ENCODE measurements around the gene LSAMP. TPM values are rescaled to one million over a fixed set of nuclear protein-coding genes. Genes with fewer than 3 reads are reported as not detected.

LSAMP gene
- total and polyA plus RNA-seq, 2 donors (not counting 3 experiments of a cell fraction or from before 2014, with no cell fraction given) = not detected

DNA sequence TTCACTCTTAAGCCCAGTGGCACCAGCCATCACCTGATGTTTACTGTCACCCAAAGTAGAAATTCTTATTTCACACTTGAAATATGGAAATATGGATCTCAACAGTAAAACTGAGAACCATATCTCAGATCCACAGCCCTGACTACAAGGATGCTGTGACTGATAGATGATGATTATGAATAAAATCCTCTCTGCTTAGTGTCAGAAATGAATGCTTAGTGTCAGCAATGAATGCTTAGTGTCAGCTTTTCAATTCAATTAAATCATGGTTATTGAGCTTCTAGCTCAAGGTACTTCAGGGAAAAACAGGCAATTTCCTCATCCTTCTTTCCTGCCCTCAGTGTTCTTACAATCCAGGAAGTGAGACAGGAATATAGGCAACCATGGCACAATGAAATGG lies 392.3 kb downstream of the LSAMP start:
- Histone ChIP-seq H3K9me1 (replicated peaks; ENCODE audit: control insufficient read depth, extremely low read depth, insufficient read depth, low read length) (no peaks in the 10 kb centered on the region), H3K9me3 (replicated peaks; ENCODE audit: control insufficient read depth, insufficient read depth, low read length) (no peaks in the 10 kb centered on the region), H3K27ac (ENCODE audit: insufficient read depth, low read depth, low read length) (no peak overlapping the region), H3K9ac (replicated peaks; ENCODE audit: extremely low read depth, insufficient read depth, low read length) (no peak overlapping the region), H3K4me3 (replicated peaks in 1 of 3; ENCODE audit: insufficient read depth in 1 of 3, low read depth in 1 of 3, low read length in 3 of 3) (no peak overlapping the region), H3K79me2 (ENCODE audit: control insufficient read depth, insufficient read depth, low read length) (no peaks in the 10 kb centered on the region), H3K4me1 (ENCODE audit: control insufficient read depth, extremely low read depth, insufficient read depth, low read length) (no peaks in the 10 kb centered on the region), H2AFZ (ENCODE audit: low read depth, low read length) (no peak overlapping the region), H3K36me3 (ENCODE audit: control insufficient read depth in 2 of 2, extremely low read depth in 1 of 2, insufficient read depth in 2 of 2, low read length in 2 of 2) (no peaks in the 10 kb centered on the region), H4K20me1 (replicated peaks; ENCODE audit: control insufficient read depth, extremely low read depth, insufficient read depth, low read length) (no peaks in the 10 kb centered on the region), H3K27me3 (ENCODE audit: control insufficient read depth in 2 of 2, insufficient read depth in 2 of 2, low read length in 2 of 2) (no peaks in the 10 kb centered on the region), H3K4me2 (ENCODE audit: insufficient read depth, low read length) (no peak overlapping the region)
- dilution Hi-C loops (cut with MboI; ENCODE audit: extremely low pct_ligation_motif_present, low sequenced_read_pairs) (no loop called here), intact Hi-C loops (cut with micrococcal nuclease) (no loop called here)
- DNase-seq (ENCODE audit: low read depth, low spot score) (no peak), FAIRE-seq (no peak)
- ChIA-PET POLR2A (no interaction called here), CTCF (no interaction called here)
- TF ChIP-seq JUN (IDR thresholded peaks at IDR 0.05; ENCODE audit: borderline replicate concordance, insufficient read depth, insufficient read length, low read depth) = no peak
- TF ChIP-seq, protein P1, sequence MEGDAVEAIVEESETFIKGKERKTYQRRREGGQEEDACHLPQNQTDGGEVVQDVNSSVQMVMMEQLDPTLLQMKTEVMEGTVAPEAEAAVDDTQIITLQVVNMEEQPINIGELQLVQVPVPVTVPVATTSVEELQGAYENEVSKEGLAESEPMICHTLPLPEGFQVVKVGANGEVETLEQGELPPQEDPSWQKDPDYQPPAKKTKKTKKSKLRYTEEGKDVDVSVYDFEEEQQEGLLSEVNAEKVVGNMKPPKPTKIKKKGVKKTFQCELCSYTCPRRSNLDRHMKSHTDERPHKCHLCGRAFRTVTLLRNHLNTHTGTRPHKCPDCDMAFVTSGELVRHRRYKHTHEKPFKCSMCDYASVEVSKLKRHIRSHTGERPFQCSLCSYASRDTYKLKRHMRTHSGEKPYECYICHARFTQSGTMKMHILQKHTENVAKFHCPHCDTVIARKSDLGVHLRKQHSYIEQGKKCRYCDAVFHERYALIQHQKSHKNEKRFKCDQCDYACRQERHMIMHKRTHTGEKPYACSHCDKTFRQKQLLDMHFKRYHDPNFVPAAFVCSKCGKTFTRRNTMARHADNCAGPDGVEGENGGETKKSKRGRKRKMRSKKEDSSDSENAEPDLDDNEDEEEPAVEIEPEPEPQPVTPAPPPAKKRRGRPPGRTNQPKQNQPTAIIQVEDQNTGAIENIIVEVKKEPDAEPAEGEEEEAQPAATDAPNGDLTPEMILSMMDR (IDR thresholded peaks at IDR 0.05; ENCODE audit: extremely low read depth in 1 of 2, insufficient read depth in 1 of 2, low read depth in 1 of 2, low read length in 2 of 2) = no peak
- TF ChIP-seq POLR2A (IDR thresholded peaks at IDR 0.05; ENCODE audit: low read depth, low read length) = no peak
- TF ChIP-seq MYC (IDR thresholded peaks at IDR 0.05; ENCODE audit: low read depth, low read length) = no peak
- TF ChIP-seq EZH2 (IDR thresholded peaks at IDR 0.05; ENCODE audit: borderline replicate concordance, low read depth, low read length, severe bottlenecking) = no peak
- no peak for TF ChIP-seq POLR2AphosphoS5 (IDR thresholded peaks at IDR 0.05; ENCODE audit: insufficient read depth, low read depth, low read length)
- TF ChIP-seq MAX (IDR thresholded peaks at IDR 0.05; ENCODE audit: insufficient read depth, insufficient read length) = no peak
- no peak for TF ChIP-seq FOS (IDR thresholded peaks at IDR 0.05; ENCODE audit: borderline replicate concordance, insufficient read depth, low read length)
- TF ChIP-seq GATA2 (IDR thresholded peaks at IDR 0.05; ENCODE audit: insufficient read depth, insufficient read length, low read depth, low read length) = no peak
- no TSS peak for BruUV-seq (replicated peaks)
